ENCODE results near the gene IRAK3. TPM values are rescaled to one million over a fixed set of nuclear protein-coding genes. Genes with fewer than 3 reads are reported as not detected.
A peak's percentile ranks its signal among the peaks of the same experiment; 100 is the strongest.

Gene IRAK3
- total RNA-seq, 1 experiment from 2014 or later: 0.70 TPM

DNA sequence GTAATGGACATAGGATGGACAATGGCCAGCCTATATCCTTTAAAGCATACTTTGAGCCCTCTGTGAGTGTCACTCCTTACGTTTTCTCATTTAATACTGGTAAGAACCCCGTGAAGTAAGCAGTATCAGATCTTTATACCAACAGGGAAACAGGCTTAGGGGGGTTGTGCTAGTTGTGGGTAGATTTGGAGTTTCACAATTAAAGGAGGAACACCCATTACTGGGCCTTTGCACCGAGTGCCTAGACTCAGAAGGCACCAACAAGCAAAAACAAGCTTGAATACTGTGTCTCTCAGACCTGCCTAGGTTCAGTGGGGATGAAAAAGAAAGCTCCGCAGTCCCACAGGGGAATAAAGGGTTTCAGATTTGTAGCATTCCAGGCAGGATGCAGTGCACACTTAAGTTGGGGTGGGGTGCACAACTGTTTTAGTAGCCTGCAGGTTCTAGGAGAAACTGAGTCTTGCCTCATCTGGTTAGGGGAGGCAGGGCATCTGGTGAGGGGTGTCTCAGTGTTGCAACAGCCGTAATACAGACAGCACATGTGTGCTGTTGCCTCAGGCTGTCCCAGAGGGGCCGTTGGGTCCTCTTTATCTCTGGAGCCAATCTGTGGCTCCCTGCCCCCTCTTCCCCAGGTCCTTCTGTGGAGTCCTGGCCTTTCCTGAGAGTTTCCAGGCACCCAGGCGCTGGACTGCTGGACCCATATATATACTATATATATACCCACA lies 51.2 kb downstream of the IRAK3 start (continued):
- TF ChIP-seq, protein P1, sequence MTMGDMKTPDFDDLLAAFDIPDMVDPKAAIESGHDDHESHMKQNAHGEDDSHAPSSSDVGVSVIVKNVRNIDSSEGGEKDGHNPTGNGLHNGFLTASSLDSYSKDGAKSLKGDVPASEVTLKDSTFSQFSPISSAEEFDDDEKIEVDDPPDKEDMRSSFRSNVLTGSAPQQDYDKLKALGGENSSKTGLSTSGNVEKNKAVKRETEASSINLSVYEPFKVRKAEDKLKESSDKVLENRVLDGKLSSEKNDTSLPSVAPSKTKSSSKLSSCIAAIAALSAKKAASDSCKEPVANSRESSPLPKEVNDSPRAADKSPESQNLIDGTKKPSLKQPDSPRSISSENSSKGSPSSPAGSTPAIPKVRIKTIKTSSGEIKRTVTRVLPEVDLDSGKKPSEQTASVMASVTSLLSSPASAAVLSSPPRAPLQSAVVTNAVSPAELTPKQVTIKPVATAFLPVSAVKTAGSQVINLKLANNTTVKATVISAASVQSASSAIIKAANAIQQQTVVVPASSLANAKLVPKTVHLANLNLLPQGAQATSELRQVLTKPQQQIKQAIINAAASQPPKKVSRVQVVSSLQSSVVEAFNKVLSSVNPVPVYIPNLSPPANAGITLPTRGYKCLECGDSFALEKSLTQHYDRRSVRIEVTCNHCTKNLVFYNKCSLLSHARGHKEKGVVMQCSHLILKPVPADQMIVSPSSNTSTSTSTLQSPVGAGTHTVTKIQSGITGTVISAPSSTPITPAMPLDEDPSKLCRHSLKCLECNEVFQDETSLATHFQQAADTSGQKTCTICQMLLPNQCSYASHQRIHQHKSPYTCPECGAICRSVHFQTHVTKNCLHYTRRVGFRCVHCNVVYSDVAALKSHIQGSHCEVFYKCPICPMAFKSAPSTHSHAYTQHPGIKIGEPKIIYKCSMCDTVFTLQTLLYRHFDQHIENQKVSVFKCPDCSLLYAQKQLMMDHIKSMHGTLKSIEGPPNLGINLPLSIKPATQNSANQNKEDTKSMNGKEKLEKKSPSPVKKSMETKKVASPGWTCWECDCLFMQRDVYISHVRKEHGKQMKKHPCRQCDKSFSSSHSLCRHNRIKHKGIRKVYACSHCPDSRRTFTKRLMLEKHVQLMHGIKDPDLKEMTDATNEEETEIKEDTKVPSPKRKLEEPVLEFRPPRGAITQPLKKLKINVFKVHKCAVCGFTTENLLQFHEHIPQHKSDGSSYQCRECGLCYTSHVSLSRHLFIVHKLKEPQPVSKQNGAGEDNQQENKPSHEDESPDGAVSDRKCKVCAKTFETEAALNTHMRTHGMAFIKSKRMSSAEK (CRISPR knock-in tag; IDR thresholded peaks at IDR 0.05; ENCODE audit: borderline replicate concordance): no peak
- TF ChIP-seq FOXK1 (CRISPR knock-in tag; IDR thresholded peaks at IDR 0.05) (no peak), IRF2 (CRISPR knock-in tag; IDR thresholded peaks at IDR 0.05; ENCODE audit: borderline replicate concordance, low read depth) (no peak)
- TF ChIP-seq, protein P2, sequence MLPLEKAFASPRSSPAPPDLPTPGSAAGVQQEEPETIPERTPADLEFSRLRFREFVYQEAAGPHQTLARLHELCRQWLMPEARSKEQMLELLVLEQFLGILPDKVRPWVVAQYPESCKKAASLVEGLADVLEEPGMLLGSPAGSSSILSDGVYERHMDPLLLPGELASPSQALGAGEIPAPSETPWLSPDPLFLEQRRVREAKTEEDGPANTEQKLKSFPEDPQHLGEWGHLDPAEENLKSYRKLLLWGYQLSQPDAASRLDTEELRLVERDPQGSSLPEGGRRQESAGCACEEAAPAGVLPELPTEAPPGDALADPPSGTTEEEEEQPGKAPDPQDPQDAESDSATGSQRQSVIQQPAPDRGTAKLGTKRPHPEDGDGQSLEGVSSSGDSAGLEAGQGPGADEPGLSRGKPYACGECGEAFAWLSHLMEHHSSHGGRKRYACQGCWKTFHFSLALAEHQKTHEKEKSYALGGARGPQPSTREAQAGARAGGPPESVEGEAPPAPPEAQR (CRISPR knock-in tag; IDR thresholded peaks at IDR 0.05): no peak

DNA sequence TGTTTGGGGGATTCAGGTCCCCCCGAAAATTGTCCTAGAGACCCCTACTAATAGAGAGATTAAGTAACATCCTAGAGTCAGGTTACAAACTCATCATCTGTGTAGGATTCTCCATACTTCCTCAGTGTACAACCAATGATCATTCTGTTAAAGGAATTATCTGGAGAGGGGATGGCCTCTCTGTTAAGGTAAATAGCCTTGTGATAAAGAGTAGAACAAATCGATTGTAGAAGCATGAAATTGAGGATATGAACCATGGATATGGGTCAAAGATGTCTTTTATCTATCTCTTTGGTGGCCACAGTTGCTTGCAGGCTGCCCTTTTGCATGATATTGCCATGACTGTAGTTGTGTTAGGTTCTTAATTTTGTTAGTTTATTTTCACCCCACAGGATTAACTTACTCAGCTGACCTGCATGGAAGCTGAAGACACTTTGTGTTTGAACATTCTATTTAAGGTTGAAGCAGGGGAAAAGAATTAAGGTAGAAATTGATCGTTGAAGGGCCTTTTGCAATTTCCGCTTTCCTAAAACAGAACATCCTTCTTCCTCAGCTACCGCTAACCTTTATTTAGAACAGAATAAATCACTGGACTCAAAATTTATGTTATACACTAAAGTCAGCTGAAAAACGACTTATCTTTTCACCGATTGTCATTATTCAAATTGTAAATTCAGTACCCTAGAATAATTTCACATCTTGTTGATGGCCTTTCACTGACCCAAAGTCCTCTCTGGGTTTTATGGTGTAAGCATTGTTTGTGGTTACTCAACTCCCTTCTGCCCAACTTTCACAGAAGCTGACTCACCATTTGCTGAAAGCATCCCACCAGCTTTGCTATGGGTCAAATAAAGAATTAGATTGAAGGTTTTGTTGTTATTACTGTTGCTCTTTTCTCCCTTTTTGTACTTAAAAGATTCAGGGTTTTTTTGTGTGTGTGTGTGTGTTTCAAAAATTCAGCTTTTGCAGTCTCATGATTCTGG lies 52.3 kb downstream of the IRAK3 start:
- H3K9me3 Mint-ChIP-seq: no peaks in the 10 kb centered on the region
- ChIA-PET CTCF (no interaction called here), POLR2A (no interaction called here)
- ATAC-seq (no peak), DNase-seq (ENCODE audit: low spot score) (no peak)
- H3K4me1 Mint-ChIP-seq: peaks cover 21% of the 10 kb centered on the region
- H3K4me3 Mint-ChIP-seq: no peak overlapping the region
- no peak for TF ChIP-seq OVOL2 (CRISPR knock-in tag; IDR thresholded peaks at IDR 0.05; ENCODE audit: borderline replicate concordance)
- 0 out of 2 replicates have a peak, but pooled peaks have one; percentile 25 for TF ChIP-seq GABPB1 (CRISPR knock-in tag; IDR thresholded peaks at IDR 0.05)
- H3K27me3 Mint-ChIP-seq (ENCODE audit: low read depth): peaks cover 3% of the 10 kb centered on the region; the same call in 1 of the 2 replicates
- H3K36me3 Mint-ChIP-seq: no peaks in the 10 kb centered on the region
- H3K27ac Mint-ChIP-seq: no peak overlapping the region

DNA sequence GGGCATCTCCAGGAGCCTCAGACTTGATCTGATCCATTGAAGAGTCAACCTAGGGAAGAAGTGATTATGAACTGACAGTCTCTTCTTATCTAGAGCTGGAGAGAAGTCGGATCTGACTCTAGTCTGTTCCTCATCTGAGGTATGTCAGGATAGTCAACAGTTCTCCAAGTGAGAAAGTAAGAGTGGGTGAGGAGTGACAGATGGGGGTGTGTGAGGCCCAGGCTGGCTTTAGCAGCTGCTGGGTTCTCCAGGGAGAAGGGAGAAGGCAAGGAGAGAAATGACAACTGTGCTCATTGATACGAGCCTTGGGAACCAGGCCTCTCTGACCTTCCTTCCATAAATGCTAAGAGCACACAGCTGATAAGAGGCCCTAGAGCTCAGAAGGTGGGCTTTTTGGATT lies 53.3 kb downstream of the IRAK3 start:
- CTCF ChIA-PET: no interaction called here
- Mint-ChIP-seq H3K27me3 (ENCODE audit: low read depth) (no peaks in the 10 kb centered on the region; the same call in 1 of the 2 replicates), H3K27ac (no peak overlapping the region), H3K36me3 (no peaks in the 10 kb centered on the region), H3K9me3 (no peaks in the 10 kb centered on the region), H3K4me3 (no peak overlapping the region), H3K4me1 (peaks cover 21% of the 10 kb centered on the region)
- POLR2A ChIA-PET: no interaction called here
- TF ChIP-seq, protein P3, sequence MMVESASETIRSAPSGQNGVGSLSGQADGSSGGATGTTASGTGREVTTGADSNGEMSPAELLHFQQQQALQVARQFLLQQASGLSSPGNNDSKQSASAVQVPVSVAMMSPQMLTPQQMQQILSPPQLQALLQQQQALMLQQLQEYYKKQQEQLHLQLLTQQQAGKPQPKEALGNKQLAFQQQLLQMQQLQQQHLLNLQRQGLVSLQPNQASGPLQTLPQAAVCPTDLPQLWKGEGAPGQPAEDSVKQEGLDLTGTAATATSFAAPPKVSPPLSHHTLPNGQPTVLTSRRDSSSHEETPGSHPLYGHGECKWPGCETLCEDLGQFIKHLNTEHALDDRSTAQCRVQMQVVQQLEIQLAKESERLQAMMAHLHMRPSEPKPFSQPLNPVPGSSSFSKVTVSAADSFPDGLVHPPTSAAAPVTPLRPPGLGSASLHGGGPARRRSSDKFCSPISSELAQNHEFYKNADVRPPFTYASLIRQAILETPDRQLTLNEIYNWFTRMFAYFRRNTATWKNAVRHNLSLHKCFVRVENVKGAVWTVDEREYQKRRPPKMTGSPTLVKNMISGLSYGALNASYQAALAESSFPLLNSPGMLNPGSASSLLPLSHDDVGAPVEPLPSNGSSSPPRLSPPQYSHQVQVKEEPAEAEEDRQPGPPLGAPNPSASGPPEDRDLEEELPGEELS (CRISPR knock-in tag; IDR thresholded peaks at IDR 0.05): no peak
- ATAC-seq (no peak), DNase-seq (ENCODE audit: low spot score) (no peak)

DNA sequence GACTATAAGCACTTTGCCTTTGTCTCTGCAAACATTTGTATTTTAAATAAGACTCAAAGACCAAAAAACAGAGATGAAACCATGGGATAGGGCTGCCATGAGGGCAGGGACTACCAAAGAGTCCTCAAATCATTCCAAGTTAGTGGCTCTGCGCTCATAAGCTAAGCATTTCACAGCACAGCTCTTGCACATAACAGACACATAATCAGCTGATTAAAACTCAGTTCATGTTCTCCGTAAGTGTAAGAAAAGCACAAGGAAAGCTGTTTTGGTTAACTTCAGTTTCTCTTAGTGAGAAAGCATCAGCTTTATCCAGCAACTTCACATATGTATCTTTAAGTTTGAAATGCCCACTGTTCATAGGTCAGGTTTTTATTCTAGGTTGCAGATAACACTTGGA lies 54.9 kb downstream of the IRAK3 start:
- ATAC-seq (no peak), DNase-seq (ENCODE audit: low spot score) (no peak)
- H3K36me3 Mint-ChIP-seq: no peaks in the 10 kb centered on the region
- ChIA-PET POLR2A (no interaction called here), CTCF (no interaction called here)
- no peak overlapping the region for H3K4me3 Mint-ChIP-seq
- peaks cover 10% of the 10 kb centered on the region for H3K4me1 Mint-ChIP-seq
- no peaks in the 10 kb centered on the region; the same call in 1 of the 2 replicates for H3K27me3 Mint-ChIP-seq (ENCODE audit: low read depth)
- no peak overlapping the region for H3K27ac Mint-ChIP-seq
- no peaks in the 10 kb centered on the region for H3K9me3 Mint-ChIP-seq
- no peak for TF ChIP-seq NFATC4 (CRISPR knock-in tag; IDR thresholded peaks at IDR 0.05)
- no peak for TF ChIP-seq NFE2L1 (CRISPR knock-in tag; IDR thresholded peaks at IDR 0.05)
- no peak for TF ChIP-seq ZNF263 (CRISPR knock-in tag; IDR thresholded peaks at IDR 0.05; ENCODE audit: low read depth)
- TF ChIP-seq RELA (CRISPR knock-in tag; IDR thresholded peaks at IDR 0.05; ENCODE audit: borderline replicate concordance): no peak
- TF ChIP-seq JAZF1 (CRISPR knock-in tag; IDR thresholded peaks at IDR 0.05): no peak
